Measurements from ENCODE around the gene SLC2A1. TPM values are rescaled to one million over a fixed set of nuclear protein-coding genes. Genes with fewer than 3 reads are reported as not detected.

The SLC2A1 gene
- total RNA-seq, 2 donors from 2014 or later = 4.2 to 13.2 TPM

DNA sequence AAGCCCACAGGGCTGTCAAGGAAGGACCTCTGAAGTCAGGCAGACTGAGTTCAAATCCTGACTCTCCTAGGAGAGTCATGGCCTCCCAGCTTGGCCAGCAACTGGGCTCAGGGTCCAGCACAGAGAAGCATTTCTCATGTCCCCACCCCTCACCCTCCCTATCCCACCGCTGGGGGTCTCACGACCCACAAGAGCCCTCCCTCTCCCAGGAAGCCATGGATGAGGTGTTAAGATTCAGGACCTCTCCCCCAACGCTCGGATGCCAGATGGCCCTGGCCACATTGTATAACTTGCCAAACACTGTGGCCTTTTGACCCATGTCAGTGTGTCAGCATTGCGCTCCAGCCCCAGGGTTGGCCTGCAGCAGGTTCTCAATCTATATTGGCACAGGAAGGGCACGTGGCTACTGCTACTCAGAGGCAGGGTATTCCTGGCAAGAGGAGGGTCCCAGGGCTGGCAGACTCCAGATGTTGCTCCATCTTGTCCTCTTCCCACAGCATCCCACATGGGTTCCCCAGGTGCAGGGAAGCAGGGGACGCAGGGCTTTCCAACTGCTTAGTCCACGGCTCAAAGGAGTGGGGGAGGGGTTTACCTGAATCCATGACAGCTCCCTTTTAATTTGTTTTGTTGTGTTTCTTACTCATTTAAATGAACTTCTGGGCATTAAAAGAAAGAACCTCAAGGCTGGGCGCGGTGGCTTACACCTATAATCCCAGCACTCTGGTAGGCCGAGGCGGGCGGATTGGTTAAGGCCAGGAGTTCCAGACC, 10.5 kb downstream of the SLC2A1 start:
- Histone ChIP-seq H3K27ac (no peak overlapping the region), H3K36me3 (replicated peaks in 1 of 2; ENCODE audit: insufficient read depth in 1 of 2, low read depth in 2 of 2) (no peaks in the 10 kb centered on the region), H3K9me3 (no peaks in the 10 kb centered on the region), H3K4me3 (no peak overlapping the region), H3K27me3 (no peaks in the 10 kb centered on the region), H3K4me1 (peaks cover 53% of the 10 kb centered on the region)
- TF ChIP-seq CTCF (IDR thresholded peaks at IDR 0.05) (no peak), POLR2A (IDR thresholded peaks at IDR 0.05) (no peak)
- WGBS, 2 donors = 79 to 84% methylated on average over 13 of the region's 13 CpGs
- intact Hi-C loops (cut with DNase I) = no loop called here
- DNase-seq = no peak
- no peak for ATAC-seq

GRCh38 chr1:42947117-42947516, 11.6 kb downstream of the SLC2A1 start:
- Histone ChIP-seq H3K27ac (peak overlapping the region in 2 of 4 donors; percentile 15 to 86), H3K9me3 (no peaks in the 10 kb centered on the region), H3K27me3 (no peaks in the 10 kb centered on the region), H3K4me1 (peaks cover 63% of the 10 kb centered on the region), H3K4me3 (no peak overlapping the region), H3K36me3 (replicated peaks in 1 of 2; ENCODE audit: insufficient read depth in 1 of 2, low read depth in 2 of 2) (no peaks in the 10 kb centered on the region)
- 77 to 86% methylated on average over 4 of the region's 4 CpGs for WGBS, 2 donors
- ATAC-seq (no peak), DNase-seq (no peak)
- intact Hi-C loops (cut with DNase I) = no loop called here
- TF ChIP-seq POLR2A (IDR thresholded peaks at IDR 0.05) (no peak), CTCF (IDR thresholded peaks at IDR 0.05) (no peak)

GRCh38 chr1:42946120-42946898, 12.4 kb downstream of the SLC2A1 start:
- H3K27me3 ChIP-seq = no peaks in the 10 kb centered on the region
- H3K27ac ChIP-seq = peak overlapping the region; percentile 15 to 86 (median 27)
- no peaks in the 10 kb centered on the region for H3K9me3 ChIP-seq
- H3K4me1 ChIP-seq = peaks cover 71% of the 10 kb centered on the region
- WGBS, 2 donors = 55 to 63% methylated on average over 6 to 10 of the region's 10 CpGs
- H3K36me3 ChIP-seq (replicated peaks in 1 of 2; ENCODE audit: insufficient read depth in 1 of 2, low read depth in 2 of 2) = no peaks in the 10 kb centered on the region
- intact Hi-C loops (cut with DNase I) = no loop called here
- ATAC-seq = no peak
- no peak for TF ChIP-seq CTCF (IDR thresholded peaks at IDR 0.05)
- TF ChIP-seq POLR2A (IDR thresholded peaks at IDR 0.05) = no peak
- H3K4me3 ChIP-seq = no peak overlapping the region
- no peak for DNase-seq

DNA sequence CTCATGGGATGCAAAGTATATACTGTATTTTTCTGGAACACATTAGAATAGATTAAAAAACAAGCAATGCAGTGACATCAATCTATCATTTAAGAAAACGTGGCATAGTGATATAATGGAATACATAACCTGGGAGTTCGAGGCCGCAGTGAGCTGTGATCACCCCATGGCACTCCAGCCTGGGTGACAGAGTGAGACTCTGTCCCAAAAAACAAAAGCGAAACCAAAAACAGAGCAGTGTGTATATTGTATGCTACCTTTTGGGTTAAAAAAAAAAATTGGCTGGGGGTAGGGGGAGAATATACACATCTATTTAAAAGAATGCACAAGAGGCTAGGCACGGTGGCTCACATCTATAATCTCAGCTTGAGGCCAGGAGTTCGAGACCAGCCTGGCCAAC, 13.5 kb downstream of the SLC2A1 start:
- Histone ChIP-seq H3K4me1 (peaks cover 78% of the 10 kb centered on the region), H3K9me3 (no peaks in the 10 kb centered on the region), H3K27me3 (no peaks in the 10 kb centered on the region), H3K4me3 (no peak overlapping the region), H3K36me3 (replicated peaks in 1 of 2; ENCODE audit: insufficient read depth in 1 of 2, low read depth in 2 of 2) (no peaks in the 10 kb centered on the region), H3K27ac (peak overlapping the region in 3 of 4 donors; percentile 76 to 86 (median 85))
- DNase-seq (no peak), ATAC-seq (no peak)
- intact Hi-C loops (cut with DNase I) = no loop called here
- 59 to 80% methylated on average over 6 of the region's 6 CpGs for WGBS, 2 donors
- TF ChIP-seq CTCF (IDR thresholded peaks at IDR 0.05) (no peak), POLR2A (IDR thresholded peaks at IDR 0.05) (no peak)
